Keratinocyte (primary cell): Measurements from ENCODE around the gene ZBTB3. TPM values are rescaled to one million over a fixed set of nuclear protein-coding genes. Genes with fewer than 3 reads are reported as not detected.

Experiments
- DNase-seq: peaks from one replicate; pipeline ENCODE4 v3.0.0-alpha.2; 2011; ENCODE audit warnings: low read depth, missing footprints, low spot score
- FAIRE-seq: peaks from 2 replicates; lab custom pipeline; 2011; peaks lifted over from hg19 to GRCh38; lab: Jason Lieb, UNC
- H2AFZ ChIP-seq: 2 replicates; pipeline ENCODE4 v1.6.0; 2012; ENCODE audit warnings: low read length, control low read depth, inconsistent platforms; ENCODE audit not compliant: control insufficient read depth
- H3K27ac ChIP-seq: 2 replicates; pipeline ENCODE4 v1.5.1; 2011; ENCODE audit warnings: low read length; ENCODE audit not compliant: control insufficient read depth, insufficient read depth
- H3K27me3 ChIP-seq: 3 replicates; pipeline ENCODE4 v1.6.0; 2011; ENCODE audit warnings: low read length; ENCODE audit not compliant: control insufficient read depth, insufficient read depth; ENCODE audit errors: extremely low read depth
- H3K36me3 ChIP-seq, 2 experiments: 2 replicates in 1 of 2; 3 replicates in 1 of 2; pipeline ENCODE4 v1.5.1; 2011; ENCODE audit warnings: low read length in 2 of 2, mild to moderate bottlenecking in 1 of 2; ENCODE audit not compliant: control insufficient read depth in 2 of 2, insufficient read depth in 2 of 2; ENCODE audit errors: extremely low read depth in 1 of 2
- H3K4me1 ChIP-seq: 3 replicates; pipeline ENCODE4 v1.5.1; 2011; ENCODE audit warnings: low read length; ENCODE audit not compliant: control insufficient read depth, insufficient read depth; ENCODE audit errors: extremely low read depth
- H3K4me2 ChIP-seq: 3 replicates; pipeline ENCODE4 v1.6.0; 2011; ENCODE audit warnings: low read depth, low read length; ENCODE audit not compliant: control insufficient read depth, insufficient read depth; ENCODE audit errors: extremely low read depth
- H3K4me3 ChIP-seq, 3 experiments: fragments of 200-600 bp in 1 of 3; sonication (generic) in 1 of 3; 2 replicates in 2 of 3; 3 replicates in 1 of 3; pipeline ENCODE4 v1.5.1; 2011 to 2016; ENCODE audit warnings: low read length in 3 of 3, mild to moderate bottlenecking in 3 of 3, control low read depth in 2 of 3, inconsistent platforms in 1 of 3, low read depth in 1 of 3, mixed read lengths in 1 of 3, mixed run types in 1 of 3, moderate library complexity in 1 of 3; ENCODE audit not compliant: control insufficient read depth in 2 of 3, insufficient read depth in 2 of 3; ENCODE audit errors: extremely low read depth in 1 of 3
- H3K79me2 ChIP-seq: 2 replicates; pipeline ENCODE4 v1.6.0; 2012; ENCODE audit warnings: low read length; ENCODE audit not compliant: control insufficient read depth, insufficient read depth
- H3K9ac ChIP-seq: 3 replicates; pipeline ENCODE4 v1.6.0; 2011; ENCODE audit warnings: low read length; ENCODE audit not compliant: control insufficient read depth, insufficient read depth; ENCODE audit errors: extremely low read depth
- H3K9me1 ChIP-seq: 3 replicates; pipeline ENCODE4 v1.6.0; 2011; ENCODE audit warnings: low read length; ENCODE audit not compliant: control insufficient read depth, insufficient read depth; ENCODE audit errors: extremely low read depth
- H3K9me3 ChIP-seq: 2 replicates; pipeline ENCODE4 v1.5.1; 2012; ENCODE audit warnings: low read depth, low read length; ENCODE audit not compliant: control insufficient read depth
- H4K20me1 ChIP-seq: 3 replicates; pipeline ENCODE4 v1.6.0; 2011; ENCODE audit warnings: low read length; ENCODE audit not compliant: control insufficient read depth, insufficient read depth; ENCODE audit errors: extremely low read depth
- CTCF ChIP-seq, 3 experiments: IDR thresholded peaks in 1 of 3; conservative IDR thresholded peaks in 1 of 3; optimal IDR thresholded peaks in 1 of 3; 2 replicates in 2 of 3; 3 replicates in 1 of 3; pipeline versions ENCODE3 to v1.5.1; 2011; ENCODE audit warnings: low read length in 3 of 3, mild to moderate bottlenecking in 3 of 3, moderate library complexity in 2 of 3, control low read depth in 1 of 3, inconsistent platforms in 1 of 3; ENCODE audit not compliant: insufficient read depth in 2 of 3; ENCODE audit errors: extremely low read depth in 1 of 3
- EZH2 ChIP-seq: IDR thresholded peaks from one replicate; pipeline ENCODE4 v1.6.1; 2012; ENCODE audit warnings: inconsistent platforms, mild to moderate bottlenecking, low read length, moderate library complexity
- dilution Hi-C: fragments of 300-500 bp; cut with MboI; formaldehyde crosslinking; loops from one replicate; pipeline ENCODE4 v1.7.0; 2020; ENCODE audit warnings: low sequenced_read_pairs; ENCODE audit not compliant: extremely low pct_ligation_motif_present
- polyA minus RNA-seq, 3 experiments: library from RNA; depleted of rRNA, polyadenylated mRNA; stranded (reverse); fragments of >200 nt; gene quantifications; 1 replicate in 1 of 3; 2 replicates in 1 of 3; 3 replicates in 1 of 3; pipeline ENCODE4 v1.2.3, GENCODE V29; 2011
- polyA plus RNA-seq, 5 experiments: library from polyadenylated mRNA; depleted of rRNA in 3 of 5; stranded (reverse) in 3 of 5; stranded (forward) in 1 of 5; unstranded in 1 of 5; fragments of >200 nt; gene quantifications; 1 replicate in 1 of 5; 2 replicates in 3 of 5; 3 replicates in 1 of 5; pipeline versions ENCODE4 v1.2.1 to v1.2.3, GENCODE V29; 2011 to 2012; ENCODE audit warnings: missing spikeins in 2 of 5, low read depth in 1 of 5, low replicate concordance in 1 of 5

ZBTB3 gene
- 3.4 to 7.2 TPM (median 4.0 TPM) in 3 replicates for polyA plus RNA-seq
- 0.66 TPM for polyA plus RNA-seq (2011; ENCODE audit: low read depth)
- 2.3 and 2.4 TPM in 2 replicates for polyA plus RNA-seq (2011; cell fraction: cytosol; rRNA removed)
- 8.5 and 9.2 TPM in 2 replicates for polyA plus RNA-seq (2011; cell fraction: nucleus; rRNA removed)
- 3.3 and 4.3 TPM in 2 replicates for polyA plus RNA-seq (2012; ENCODE audit: low replicate concordance)
- polyA minus RNA-seq, result 7.4 to 12.3 TPM (median 11.0 TPM) in 3 replicates
- 8.6 TPM for polyA minus RNA-seq (2011; cell fraction: cytosol; rRNA and poly(A)+ RNA removed)
- polyA minus RNA-seq (2011; cell fraction: nucleus; rRNA and poly(A)+ RNA removed), result 6.5 and 13.7 TPM in 2 replicates

GRCh38 chr11:62753736-62754603 lies at the start of gene ZBTB3:
Gene ZBTB3 (minus strand): TSS chr11:62754160. CDS start chr11:62753664, 496 bp downstream.
- Histone ChIP-seq H3K27me3 (no peaks in the 10 kb centered on the region), H3K27ac (peak within 1 kb of the TSS; percentile 94), H3K9ac (peak within 1 kb of the TSS; percentile 95), H3K4me3 (peak within 1 kb of the TSS; percentile 70 to 95 (median 85)), H3K79me2 (peaks cover 16% of the 10 kb centered on the region), H4K20me1 (no peaks in the 10 kb centered on the region), H3K9me3 (no peaks in the 10 kb centered on the region), H2AFZ (peak within 1 kb of the TSS; percentile 100), H3K4me1 (peaks cover 11% of the 10 kb centered on the region), H3K36me3 (peaks cover 9 to 16% of the 10 kb centered on the region in 2 experiments), H3K4me2 (peak within 1 kb of the TSS; percentile 83), H3K9me1 (peaks cover 2% of the 10 kb centered on the region)
- dilution Hi-C loops, result no loop called here
- TF ChIP-seq EZH2, result no peak
- TF ChIP-seq CTCF (optimal IDR thresholded peaks at IDR 0.05 in 1 of 3, IDR thresholded peaks at IDR 0.05 in 1 of 3, conservative IDR thresholded peaks at IDR 0.05 in 1 of 3; ENCODE audit: extremely low read depth in 1 of 3, insufficient read depth in 2 of 3, low read length in 3 of 3), result peak in 1 of 3 experiments; percentile 4
- FAIRE-seq (peak; percentile 93), DNase-seq (peak; percentile 96)

- Histone ChIP-seq H3K27me3 (no peaks in the 10 kb centered on the region), H3K27ac (no peak overlapping the region), H3K4me1 (peaks cover 11% of the 10 kb centered on the region), H3K9me3 (no peaks in the 10 kb centered on the region), H3K79me2 (peaks cover 22% of the 10 kb centered on the region), H3K36me3 (peaks cover 35 to 64% of the 10 kb centered on the region in 2 experiments), H4K20me1 (peaks cover 6% of the 10 kb centered on the region), H3K9me1 (no peaks in the 10 kb centered on the region), H3K9ac (no peak overlapping the region), H3K4me2 (no peak overlapping the region), H3K4me3 (no peak overlapping the region), H2AFZ (no peak overlapping the region)
- no peak for DNase-seq
- dilution Hi-C loops, result no loop called here
- no peak for FAIRE-seq
- TF ChIP-seq EZH2, result no peak
- TF ChIP-seq CTCF (optimal IDR thresholded peaks at IDR 0.05 in 1 of 3, IDR thresholded peaks at IDR 0.05 in 1 of 3, conservative IDR thresholded peaks at IDR 0.05 in 1 of 3; ENCODE audit: extremely low read depth in 1 of 3, insufficient read depth in 2 of 3, low read length in 3 of 3), result no peak
Observed at GRCh38 chr11:62801071-62801470, 47.1 kb upstream of the ZBTB3 start.
